ENCODE measurements around the gene CRIM1.
A peak's percentile ranks its signal among the peaks of the same experiment; 100 is the strongest.
"Not testable (repeated sequence)": the region's sequence is repeated elsewhere in the genome, so short reads cannot be mapped to it uniquely, and the experiment has no call there.

The CRIM1 gene

DNA sequence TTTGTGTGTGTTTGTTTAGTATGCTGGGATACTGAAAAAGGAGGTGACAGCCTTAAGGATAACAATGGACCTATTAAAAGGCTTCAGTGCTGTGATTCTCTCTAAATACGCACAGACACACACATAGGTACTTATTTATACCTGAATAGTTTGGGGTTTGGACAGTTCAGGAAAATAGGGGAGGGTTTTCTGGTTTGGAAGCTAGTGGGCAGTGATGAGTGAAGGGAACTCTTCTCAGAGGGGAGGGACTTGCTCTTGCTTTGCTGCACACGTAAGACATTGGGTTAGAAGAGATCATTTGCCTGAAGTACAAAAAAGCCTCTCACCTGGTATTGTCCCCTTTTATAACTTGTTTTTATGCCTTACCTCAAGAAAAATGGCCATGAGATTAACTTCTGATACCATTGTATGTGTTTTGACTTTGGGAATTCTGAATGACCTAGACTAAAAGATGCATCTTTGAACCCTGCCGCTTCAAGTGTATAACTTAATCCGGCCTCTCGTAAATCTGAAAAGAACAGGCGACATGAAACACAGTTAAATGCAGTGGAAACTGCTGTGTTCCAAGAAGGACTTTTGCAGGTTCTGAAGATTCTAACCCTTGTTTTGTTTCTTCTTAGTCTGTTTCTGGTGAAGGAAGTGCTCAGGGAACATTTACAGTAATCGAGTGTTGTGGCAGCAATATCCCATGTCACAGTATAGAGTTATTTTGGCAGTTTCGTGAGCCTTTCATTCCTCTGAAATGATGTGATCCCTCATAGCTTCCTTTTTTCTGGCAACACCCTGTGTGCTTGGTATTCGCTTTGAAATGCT lies 2.5 kb downstream of the CRIM1 start:
- DNase-seq (ENCODE audit: low read depth, low spot score): no peak
- TF ChIP-seq YY1 (IDR thresholded peaks at IDR 0.05; ENCODE audit: insufficient read depth, insufficient read length) (no peak), SUZ12 (IDR thresholded peaks at IDR 0.05; ENCODE audit: extremely low read depth, insufficient read depth, insufficient read length) (no peak), ZNF274 (IDR thresholded peaks at IDR 0.05; ENCODE audit: low read depth, low read length) (no peak)
- H3K4me3 ChIP-seq (ENCODE audit: insufficient read length, low read depth): peak overlapping the region; percentile 78
- H3K4me1 ChIP-seq (ENCODE audit: insufficient read depth, insufficient read length): no peaks in the 10 kb centered on the region
- H3K27me3 ChIP-seq (ENCODE audit: insufficient read depth, insufficient read length): peaks cover 14% of the 10 kb centered on the region
- no peaks in the 10 kb centered on the region for H3K9me3 ChIP-seq (ENCODE audit: insufficient read depth, low read length)
- peak overlapping the region; percentile 83 for H3K9ac ChIP-seq (ENCODE audit: insufficient read length, low read depth)
- peaks cover 11% of the 10 kb centered on the region for H3K36me3 ChIP-seq (ENCODE audit: insufficient read depth, insufficient read length, low read length)

DNA sequence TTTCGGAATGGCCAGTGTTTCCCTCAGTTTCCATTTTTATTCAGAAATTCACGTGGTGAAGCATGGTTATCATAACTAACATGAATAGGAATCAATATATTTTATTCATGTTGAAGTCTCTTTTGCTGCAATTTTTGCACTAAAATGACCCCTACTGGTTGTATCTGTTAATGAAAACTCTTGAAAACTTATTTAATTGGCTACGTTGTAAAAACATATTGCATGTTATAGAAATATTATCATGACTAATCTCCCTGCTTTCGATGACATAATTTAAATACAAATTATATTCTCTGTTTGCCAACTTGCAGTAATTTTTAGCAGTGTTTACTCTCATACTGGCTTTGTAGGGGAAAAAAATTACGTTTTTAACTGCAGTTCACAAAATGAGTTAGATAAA lies 3.5 kb downstream of the CRIM1 start:
- Histone ChIP-seq H3K4me1 (ENCODE audit: insufficient read depth, insufficient read length) (no peaks in the 10 kb centered on the region), H3K27me3 (ENCODE audit: insufficient read depth, insufficient read length) (peaks cover 10% of the 10 kb centered on the region), H3K36me3 (ENCODE audit: insufficient read depth, insufficient read length, low read length) (peaks cover 11% of the 10 kb centered on the region), H3K4me3 (ENCODE audit: insufficient read length, low read depth) (no peak overlapping the region), H3K9me3 (ENCODE audit: insufficient read depth, low read length) (no peaks in the 10 kb centered on the region), H3K9ac (ENCODE audit: insufficient read length, low read depth) (no peak overlapping the region)
- TF ChIP-seq YY1 (IDR thresholded peaks at IDR 0.05; ENCODE audit: insufficient read depth, insufficient read length) (no peak), SUZ12 (IDR thresholded peaks at IDR 0.05; ENCODE audit: extremely low read depth, insufficient read depth, insufficient read length) (no peak), ZNF274 (IDR thresholded peaks at IDR 0.05; ENCODE audit: low read depth, low read length) (no peak)
- DNase-seq (ENCODE audit: low read depth, low spot score): no peak

DNA sequence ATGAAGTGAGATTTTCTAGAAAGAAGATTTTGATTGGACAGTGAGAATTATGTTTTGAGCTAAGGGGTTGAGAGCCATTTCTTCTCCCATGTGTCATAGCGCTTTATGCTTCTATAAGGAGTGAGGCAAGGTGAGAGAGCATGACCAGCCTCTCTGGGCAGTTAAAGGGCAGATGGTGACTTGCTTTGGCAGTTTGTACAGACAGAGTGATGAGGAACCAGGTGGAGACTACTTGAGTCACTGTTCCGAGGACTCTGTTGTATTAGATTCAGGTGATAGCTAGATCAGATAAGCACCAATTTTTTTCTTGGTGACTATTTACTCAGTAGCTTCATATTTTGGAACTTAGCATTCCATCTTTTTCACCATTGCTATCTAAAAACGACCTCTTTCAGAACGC lies 4.5 kb downstream of the CRIM1 start:
- no peak overlapping the region for H3K4me3 ChIP-seq (ENCODE audit: insufficient read length, low read depth)
- no peaks in the 10 kb centered on the region for H3K9me3 ChIP-seq (ENCODE audit: insufficient read depth, low read length)
- peaks cover under 1% of the 10 kb centered on the region for H3K27me3 ChIP-seq (ENCODE audit: insufficient read depth, insufficient read length)
- no peak for DNase-seq (ENCODE audit: low read depth, low spot score)
- no peak for TF ChIP-seq YY1 (IDR thresholded peaks at IDR 0.05; ENCODE audit: insufficient read depth, insufficient read length)
- no peak overlapping the region for H3K9ac ChIP-seq (ENCODE audit: insufficient read length, low read depth)
- H3K4me1 ChIP-seq (ENCODE audit: insufficient read depth, insufficient read length): no peaks in the 10 kb centered on the region
- peaks cover 11% of the 10 kb centered on the region for H3K36me3 ChIP-seq (ENCODE audit: insufficient read depth, insufficient read length, low read length)

DNA sequence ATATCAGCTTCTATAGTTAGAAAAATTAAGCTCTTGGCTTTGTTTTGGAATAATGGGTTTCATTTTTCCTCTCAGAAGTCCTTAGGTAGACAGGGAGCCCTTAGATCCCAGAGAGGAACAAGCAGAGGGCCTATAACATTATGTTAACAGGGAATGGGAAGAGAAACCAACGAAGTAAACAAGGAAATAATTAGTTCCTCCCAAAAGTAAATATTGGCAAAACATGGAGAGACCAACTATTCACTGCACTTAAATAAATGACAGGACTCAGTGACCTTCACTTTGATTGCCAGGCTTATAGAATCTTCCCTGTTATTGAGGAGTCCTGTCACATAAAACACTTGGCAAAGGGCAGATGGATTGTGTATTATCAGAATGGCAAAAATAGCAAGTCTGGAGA lies 5.3 kb downstream of the CRIM1 start:
- no peaks in the 10 kb centered on the region for H3K9me3 ChIP-seq (ENCODE audit: insufficient read depth, low read length)
- no peaks in the 10 kb centered on the region for H3K27me3 ChIP-seq (ENCODE audit: insufficient read depth, insufficient read length)
- H3K9ac ChIP-seq (ENCODE audit: insufficient read length, low read depth): no peak overlapping the region
- H3K4me3 ChIP-seq (ENCODE audit: insufficient read length, low read depth): no peak overlapping the region
- peaks cover 11% of the 10 kb centered on the region for H3K36me3 ChIP-seq (ENCODE audit: insufficient read depth, insufficient read length, low read length)
- no peaks in the 10 kb centered on the region for H3K4me1 ChIP-seq (ENCODE audit: insufficient read depth, insufficient read length)
- TF ChIP-seq YY1 (IDR thresholded peaks at IDR 0.05; ENCODE audit: insufficient read depth, insufficient read length): no peak
- TF ChIP-seq ZNF274 (IDR thresholded peaks at IDR 0.05; ENCODE audit: low read depth, low read length): no peak
- no peak for TF ChIP-seq SUZ12 (IDR thresholded peaks at IDR 0.05; ENCODE audit: extremely low read depth, insufficient read depth, insufficient read length)
- DNase-seq (ENCODE audit: low read depth, low spot score): no peak

DNA sequence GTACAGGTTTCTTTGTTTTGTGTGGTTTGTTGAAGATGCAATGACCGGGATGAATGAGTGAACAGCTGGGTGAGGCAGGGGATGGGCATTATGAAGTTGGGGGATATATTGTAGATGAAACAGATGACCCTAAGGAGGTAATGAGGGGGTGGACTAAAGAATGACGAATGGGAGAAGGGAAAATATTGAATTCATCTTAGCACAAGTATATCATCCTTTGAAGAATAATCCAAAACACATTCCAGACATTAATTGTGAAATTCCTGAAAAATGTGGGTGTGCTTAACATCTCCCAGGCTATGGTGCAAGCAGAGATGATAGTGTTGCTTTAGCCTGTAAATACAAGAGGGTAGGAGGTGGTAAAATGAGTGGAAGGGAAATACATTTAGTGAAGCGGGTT lies 5.8 kb downstream of the CRIM1 start:
- Histone ChIP-seq H3K4me3 (ENCODE audit: insufficient read length, low read depth) (no peak overlapping the region), H3K4me1 (ENCODE audit: insufficient read depth, insufficient read length) (no peaks in the 10 kb centered on the region), H3K9ac (ENCODE audit: insufficient read length, low read depth) (no peak overlapping the region), H3K9me3 (ENCODE audit: insufficient read depth, low read length) (no peaks in the 10 kb centered on the region), H3K36me3 (ENCODE audit: insufficient read depth, insufficient read length, low read length) (peaks cover 11% of the 10 kb centered on the region), H3K27me3 (ENCODE audit: insufficient read depth, insufficient read length) (no peaks in the 10 kb centered on the region)
- no peak for TF ChIP-seq SUZ12 (IDR thresholded peaks at IDR 0.05; ENCODE audit: extremely low read depth, insufficient read depth, insufficient read length)
- TF ChIP-seq ZNF274 (IDR thresholded peaks at IDR 0.05; ENCODE audit: low read depth, low read length): no peak
- TF ChIP-seq YY1 (IDR thresholded peaks at IDR 0.05; ENCODE audit: insufficient read depth, insufficient read length): no peak
- DNase-seq (ENCODE audit: low read depth, low spot score): no peak

DNA sequence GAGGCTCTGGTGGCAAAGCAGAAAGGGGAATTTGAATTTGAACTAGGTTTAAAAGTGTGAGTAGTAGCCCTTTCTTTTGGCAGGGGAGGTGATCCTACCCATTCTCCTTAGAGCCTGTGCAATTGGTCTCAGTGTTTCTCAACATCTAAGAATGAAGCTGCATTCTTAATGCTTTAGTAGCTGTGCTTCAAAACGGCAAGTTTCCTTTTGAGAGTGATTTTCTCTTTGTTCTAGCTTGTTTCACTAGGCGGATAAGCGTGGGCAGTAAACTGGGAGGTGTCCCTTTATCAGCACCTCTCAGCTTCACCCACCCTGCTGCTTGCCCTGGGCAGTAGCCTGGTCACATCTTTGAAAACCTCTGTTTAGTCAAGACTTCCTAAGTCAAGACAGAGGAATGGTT lies 6.7 kb downstream of the CRIM1 start:
- no peak for TF ChIP-seq ZNF274 (IDR thresholded peaks at IDR 0.05; ENCODE audit: low read depth, low read length)
- no peak for TF ChIP-seq YY1 (IDR thresholded peaks at IDR 0.05; ENCODE audit: insufficient read depth, insufficient read length)
- no peak for TF ChIP-seq SUZ12 (IDR thresholded peaks at IDR 0.05; ENCODE audit: extremely low read depth, insufficient read depth, insufficient read length)
- no peak for DNase-seq (ENCODE audit: low read depth, low spot score)
- no peaks in the 10 kb centered on the region for H3K4me1 ChIP-seq (ENCODE audit: insufficient read depth, insufficient read length)

DNA sequence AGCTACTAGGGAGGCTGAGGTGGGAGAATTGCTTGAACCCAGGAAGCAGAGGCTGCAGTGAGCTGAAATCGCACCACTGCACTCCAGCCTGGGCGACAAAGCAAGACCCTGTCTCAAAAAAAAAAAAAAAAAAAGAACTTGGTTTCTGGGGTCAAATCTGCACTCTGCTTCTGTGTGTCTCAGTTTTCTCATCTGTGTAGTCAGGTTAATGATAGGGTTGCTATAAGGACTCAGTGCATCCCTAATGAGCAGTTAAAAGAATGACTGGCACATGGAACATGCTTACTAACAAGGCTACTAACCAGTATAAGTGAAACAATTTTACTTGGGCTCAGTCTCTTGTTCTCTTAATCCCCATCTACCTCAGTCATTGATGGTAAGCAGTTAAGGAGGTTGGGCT lies 7.5 kb downstream of the CRIM1 start:
- H3K9me3 ChIP-seq (ENCODE audit: insufficient read depth, low read length); DNase-seq (ENCODE audit: low read depth, low spot score); H3K4me1 ChIP-seq (ENCODE audit: insufficient read depth, insufficient read length); H3K9ac ChIP-seq (ENCODE audit: insufficient read length, low read depth); H3K4me3 ChIP-seq (ENCODE audit: insufficient read length, low read depth); H3K27me3 ChIP-seq (ENCODE audit: insufficient read depth, insufficient read length): not testable (repeated sequence)
- peaks cover 11% of the 10 kb centered on the region for H3K36me3 ChIP-seq (ENCODE audit: insufficient read depth, insufficient read length, low read length)

More for the DNA sequence above, 6.7 kb downstream of the CRIM1 start:
- H3K27me3 ChIP-seq (ENCODE audit: insufficient read depth, insufficient read length): no peaks in the 10 kb centered on the region
- peaks cover 11% of the 10 kb centered on the region for H3K36me3 ChIP-seq (ENCODE audit: insufficient read depth, insufficient read length, low read length)
- peak overlapping the region; percentile 21 for H3K9ac ChIP-seq (ENCODE audit: insufficient read length, low read depth)
- no peaks in the 10 kb centered on the region for H3K9me3 ChIP-seq (ENCODE audit: insufficient read depth, low read length)
- no peak overlapping the region for H3K4me3 ChIP-seq (ENCODE audit: insufficient read length, low read depth)
